Cardiac fibroblast (primary cell): ENCODE data around the gene WDR53.
A peak's percentile ranks its signal among the peaks of the same experiment; 100 is the strongest.
"Not testable (repeated sequence)": the region's sequence is repeated elsewhere in the genome, so short reads cannot be mapped to it uniquely, and the experiment has no call there.

Experiments
- DNase-seq, 2 donors: peaks; one replicate each; pipeline versions ENCODE4 v3.0.0 to v3.0.0-alpha.2; 2010; ENCODE audit warnings: low read depth in 2 of 2
- H3K4me3 ChIP-seq, 2 donors: replicated peaks in 1 of 2; 1 replicate in 1 of 2; 2 replicates in 1 of 2; pipeline ENCODE4 v1.5.1; 2011; ENCODE audit warnings: low read depth in 2 of 2, low read length in 2 of 2, mild to moderate bottlenecking in 2 of 2, moderate library complexity in 1 of 2
- TF ChIP-seq, protein P1 (sequence below): IDR thresholded peaks from one replicate; pipeline ENCODE4 v1.5.1; 2011; ENCODE audit warnings: low read depth, mild to moderate bottlenecking, low read length, inconsistent platforms

WDR53 gene

DNA sequence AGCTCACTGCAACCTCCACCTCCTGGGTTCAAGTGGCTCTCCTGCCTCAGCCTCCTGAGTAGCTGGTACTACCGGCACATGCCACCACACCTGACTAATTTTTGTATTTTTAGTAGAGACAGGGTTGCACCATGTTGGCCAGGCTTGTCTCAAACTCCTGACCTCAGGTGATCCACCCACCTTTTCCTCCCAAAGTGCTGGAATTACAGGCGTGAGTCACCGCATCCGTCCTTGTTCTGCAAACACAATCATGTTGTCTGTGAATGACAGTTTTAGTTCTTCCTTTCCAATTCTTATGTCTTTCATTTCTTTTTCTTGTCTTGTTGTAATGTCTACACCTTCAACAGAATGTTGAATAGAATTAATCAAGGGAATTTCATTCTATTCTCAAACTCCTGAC lies 36.9 kb downstream of the WDR53 start:
- TF ChIP-seq, protein P1, sequence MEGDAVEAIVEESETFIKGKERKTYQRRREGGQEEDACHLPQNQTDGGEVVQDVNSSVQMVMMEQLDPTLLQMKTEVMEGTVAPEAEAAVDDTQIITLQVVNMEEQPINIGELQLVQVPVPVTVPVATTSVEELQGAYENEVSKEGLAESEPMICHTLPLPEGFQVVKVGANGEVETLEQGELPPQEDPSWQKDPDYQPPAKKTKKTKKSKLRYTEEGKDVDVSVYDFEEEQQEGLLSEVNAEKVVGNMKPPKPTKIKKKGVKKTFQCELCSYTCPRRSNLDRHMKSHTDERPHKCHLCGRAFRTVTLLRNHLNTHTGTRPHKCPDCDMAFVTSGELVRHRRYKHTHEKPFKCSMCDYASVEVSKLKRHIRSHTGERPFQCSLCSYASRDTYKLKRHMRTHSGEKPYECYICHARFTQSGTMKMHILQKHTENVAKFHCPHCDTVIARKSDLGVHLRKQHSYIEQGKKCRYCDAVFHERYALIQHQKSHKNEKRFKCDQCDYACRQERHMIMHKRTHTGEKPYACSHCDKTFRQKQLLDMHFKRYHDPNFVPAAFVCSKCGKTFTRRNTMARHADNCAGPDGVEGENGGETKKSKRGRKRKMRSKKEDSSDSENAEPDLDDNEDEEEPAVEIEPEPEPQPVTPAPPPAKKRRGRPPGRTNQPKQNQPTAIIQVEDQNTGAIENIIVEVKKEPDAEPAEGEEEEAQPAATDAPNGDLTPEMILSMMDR: no peak
- DNase-seq: no peak

DNA sequence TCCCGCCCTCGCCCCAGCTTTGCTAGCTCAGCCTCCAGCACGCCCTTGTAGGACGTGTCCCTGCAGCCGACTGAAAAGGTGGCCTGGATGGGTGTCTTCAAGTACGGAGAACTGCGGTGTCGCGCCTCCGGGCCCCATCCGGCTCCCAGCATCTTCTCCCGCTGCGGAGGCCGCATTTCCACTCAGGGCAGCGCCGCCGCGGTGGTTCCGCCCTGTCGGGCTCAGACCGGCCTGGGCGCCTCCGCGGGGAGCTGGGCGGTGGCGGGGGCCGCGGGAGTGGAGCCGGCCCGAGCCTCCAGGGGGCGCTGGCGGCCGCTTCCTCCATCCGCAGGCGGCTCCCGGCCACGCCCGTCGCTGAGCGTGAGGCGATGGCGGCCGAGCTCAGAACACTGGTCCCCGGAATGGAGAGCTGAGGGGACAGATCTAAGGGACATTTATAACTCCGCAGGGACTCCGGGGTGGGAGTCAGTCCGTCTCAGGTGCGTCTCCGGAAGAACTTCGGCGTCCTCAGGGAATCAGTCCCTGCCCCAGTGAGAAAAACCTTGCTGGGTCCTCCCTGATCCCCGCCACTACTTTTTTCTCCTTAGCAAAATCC lies 39.6 kb downstream of the WDR53 start:
- H3K4me3 ChIP-seq: peak overlapping the region; percentile 40 to 42
- DNase-seq: peak; percentile 55 to 76
- TF ChIP-seq, protein P1: peak; percentile 28

More for the DNA sequence above, 36.9 kb downstream of the WDR53 start:
- H3K4me3 ChIP-seq: no peak overlapping the region

DNA sequence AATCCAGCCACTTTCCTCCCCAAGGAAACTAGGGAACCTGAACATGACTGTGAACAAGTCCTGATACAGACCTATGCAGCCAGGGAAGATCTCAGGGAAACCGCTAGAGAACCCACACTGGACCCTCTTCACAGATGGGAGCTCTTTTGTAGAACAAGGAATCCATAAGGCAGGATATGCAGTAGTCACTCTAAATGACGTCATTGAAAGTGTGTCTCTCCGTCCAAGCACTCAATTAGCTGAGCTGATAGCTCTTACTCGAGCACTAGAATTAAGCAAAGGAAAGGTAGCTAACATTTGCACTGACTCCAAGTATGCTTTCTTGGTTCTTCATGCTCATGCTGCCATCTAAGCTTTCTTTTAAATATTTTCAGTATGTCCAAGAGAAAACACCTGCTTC lies 43.2 kb downstream of the WDR53 start:
- TF ChIP-seq, protein P1: no peak
- no peak overlapping the region for H3K4me3 ChIP-seq
- no peak for DNase-seq

DNA sequence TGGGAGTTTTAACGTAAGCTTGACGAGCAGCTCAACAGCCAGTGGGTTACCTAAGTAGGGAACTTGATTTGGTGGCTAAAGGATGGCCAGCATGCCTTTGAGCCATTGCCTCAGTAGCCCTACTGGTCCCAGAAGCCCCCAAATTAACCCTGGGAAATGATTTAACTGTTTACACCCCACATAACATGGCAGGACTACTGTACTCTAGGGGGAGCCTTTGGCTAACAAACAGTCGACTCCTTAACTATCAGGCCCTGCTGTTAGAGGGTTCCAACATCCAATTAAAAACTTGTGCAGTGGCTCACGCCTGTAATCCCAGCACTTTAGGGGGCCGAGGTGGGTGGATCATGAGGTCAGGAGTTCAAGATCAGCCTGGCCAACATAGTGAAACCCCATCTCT lies 43.8 kb downstream of the WDR53 start:
- TF ChIP-seq, protein P1: peak; percentile 36
- H3K4me3 ChIP-seq: no peak overlapping the region
- peak; percentile 28 to 46 for DNase-seq

DNA sequence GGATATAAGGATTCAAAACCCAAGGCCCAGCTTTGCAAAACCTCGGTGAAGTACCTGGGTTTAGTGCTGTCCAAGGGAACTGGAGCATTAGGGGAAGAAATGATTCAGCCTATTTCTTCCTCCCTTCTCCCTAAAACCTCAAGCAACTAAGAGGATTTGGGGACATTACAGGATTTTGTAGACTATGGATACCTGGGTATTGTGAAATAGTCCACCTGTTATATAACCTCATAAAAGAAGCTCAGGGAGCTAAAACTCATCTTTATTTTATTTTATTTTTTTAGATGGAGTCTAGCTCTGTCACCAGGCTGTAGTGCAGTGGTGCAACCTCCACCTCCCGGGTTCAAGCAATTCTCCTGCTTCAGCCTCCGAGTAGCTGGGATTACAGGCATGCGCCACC lies 44.5 kb downstream of the WDR53 start:
- H3K4me3 ChIP-seq: no peak overlapping the region
- TF ChIP-seq, protein P1: no peak
- no peak for DNase-seq

DNA sequence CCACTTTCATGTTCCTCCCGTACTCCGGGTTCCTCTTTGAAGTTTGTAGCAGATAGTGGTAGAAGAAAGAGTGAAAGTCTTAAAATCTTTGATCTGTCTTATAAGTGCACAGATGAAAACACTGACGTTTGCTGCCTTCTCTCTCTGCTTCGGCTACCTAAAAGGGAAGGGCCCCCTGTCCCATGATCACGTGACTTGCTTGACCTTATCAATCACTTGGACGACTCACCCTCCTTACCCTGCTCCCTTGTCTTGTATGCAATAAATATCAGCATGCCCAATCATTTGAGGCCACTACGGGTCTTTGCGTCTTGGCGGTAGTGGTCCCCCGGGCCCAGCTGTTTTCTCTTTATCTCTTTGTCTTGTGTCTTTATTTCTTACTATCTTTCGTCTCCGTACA lies 47.1 kb downstream of the WDR53 start:
- not testable (repeated sequence) for DNase-seq, H3K4me3 ChIP-seq

DNA sequence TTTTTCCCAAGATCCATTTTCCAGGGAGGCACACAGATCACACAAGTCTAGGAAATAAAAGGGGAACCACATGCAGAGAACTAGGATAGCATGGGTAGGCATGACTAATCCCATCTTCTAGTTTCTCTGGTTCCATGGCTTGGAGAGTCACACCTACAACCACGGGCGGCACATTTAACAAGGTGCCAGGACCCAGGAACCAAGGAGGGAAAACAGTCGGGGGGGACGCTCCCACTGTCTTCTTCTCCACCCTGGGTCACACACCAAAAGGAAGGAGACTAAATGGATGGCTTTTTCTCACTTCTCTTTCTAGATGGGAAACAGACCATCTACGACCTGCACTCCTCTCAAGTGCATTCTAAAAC lies 48.7 kb downstream of the WDR53 start:
- TF ChIP-seq, protein P1: no peak
- H3K4me3 ChIP-seq: no peak overlapping the region

More for the DNA sequence above, 48.7 kb downstream of the WDR53 start:
- DNase-seq: no peak
